Activated B cell treated with CpG ODN at 0.5 μM for 24 hours (primary cell): ENCODE results near the gene FAXC. TPM values are rescaled to one million over a fixed set of nuclear protein-coding genes. Genes with fewer than 3 reads are reported as not detected.

Source experiments
- ATAC-seq: fragments of 200-7000 bp; cut with Tn5 transposase; one replicate; pipeline ENCODE4 v1.10.0; 2021; ENCODE audit warnings: low read depth, mild to moderate bottlenecking, moderate library complexity
- CTCF ChIA-PET: fragments of 350-600 bp; sonication (Branson Sonifier 250); formaldehyde crosslinking; loops from one replicate; lab custom pipeline; 2021; ENCODE audit warnings: antibody characterized with exemption; lab: Charles Lee
- POLR2A ChIA-PET: fragments of 350-600 bp; sonication (Branson Sonifier 250); formaldehyde crosslinking; loops from one replicate; lab custom pipeline; 2021; ENCODE audit warnings: antibody characterized with exemption; lab: Charles Lee
- DNase-seq: peaks from one replicate; pipeline ENCODE4 v3.0.0; 2022
- H3K27ac Mint-ChIP-seq: one replicate; pipeline ENCODE4 v1.8.0; 2020; ENCODE audit warnings: mixed read lengths
- H3K27me3 Mint-ChIP-seq: one replicate; pipeline ENCODE4 v1.8.0; 2021; ENCODE audit warnings: mixed read lengths
- H3K36me3 Mint-ChIP-seq: one replicate; pipeline ENCODE4 v1.8.0; 2021; ENCODE audit warnings: low read depth, mixed read lengths
- H3K4me1 Mint-ChIP-seq: one replicate; pipeline ENCODE4 v1.8.0; 2021; ENCODE audit warnings: mixed read lengths
- H3K4me3 Mint-ChIP-seq: one replicate; pipeline ENCODE4 v1.8.0; 2020; ENCODE audit warnings: mild to moderate bottlenecking, mixed read lengths
- H3K9me3 Mint-ChIP-seq: one replicate; pipeline ENCODE4 v1.8.0; 2020; ENCODE audit warnings: mixed read lengths
- CTCF ChIP-seq: fragments of 200-600 bp; IDR thresholded peaks from one replicate; pipeline ENCODE4 v1.8.0; 2022; ENCODE audit warnings: antibody characterized with exemption, mild to moderate bottlenecking
- intact Hi-C: fragments of 100-400 bp; cut with micrococcal nuclease; formaldehyde crosslinking; loops from one replicate; pipeline ENCODE4 v1.15.1; 2024
- total RNA-seq: library from RNA; stranded (reverse); gene quantifications from 2 replicates; pipeline ENCODE4 v1.2.3, GENCODE V29; 2022

The FAXC gene
- total RNA-seq, 1 donor from 2014 or later: not detected

- no peaks in the 10 kb centered on the region for H3K36me3 Mint-ChIP-seq
- ChIA-PET POLR2A (no interaction called here), CTCF (no interaction called here)
- DNase-seq (no peak), ATAC-seq (no peak)
- H3K27ac Mint-ChIP-seq: no peak overlapping the region
- TF ChIP-seq CTCF: no peak
- H3K4me1 Mint-ChIP-seq: no peaks in the 10 kb centered on the region
- no peaks in the 10 kb centered on the region for H3K9me3 Mint-ChIP-seq
- no peak overlapping the region for H3K4me3 Mint-ChIP-seq
- intact Hi-C loops: no loop called here
- H3K27me3 Mint-ChIP-seq: peaks cover 2% of the 10 kb centered on the region
Measured at GRCh38 chr6:99287523-99287922, 62.0 kb downstream of the FAXC start.

- Mint-ChIP-seq H3K9me3 (no peaks in the 10 kb centered on the region), H3K36me3 (no peaks in the 10 kb centered on the region), H3K4me1 (no peaks in the 10 kb centered on the region), H3K27me3 (peaks cover 5% of the 10 kb centered on the region), H3K27ac (no peak overlapping the region), H3K4me3 (no peak overlapping the region)
- intact Hi-C loops: no loop called here
- ATAC-seq (no peak), DNase-seq (no peak)
- ChIA-PET POLR2A (no interaction called here), CTCF (no interaction called here)
- TF ChIP-seq CTCF: no peak
Measured at GRCh38 chr6:99285881-99286280, 63.6 kb downstream of the FAXC start.

- H3K9me3 Mint-ChIP-seq: no peaks in the 10 kb centered on the region
- no peak overlapping the region for H3K4me3 Mint-ChIP-seq
- CTCF ChIA-PET: no interaction called here
- H3K36me3 Mint-ChIP-seq: no peaks in the 10 kb centered on the region
- peaks cover 6% of the 10 kb centered on the region for H3K27me3 Mint-ChIP-seq
- intact Hi-C loops: no loop called here
- no peak overlapping the region for H3K27ac Mint-ChIP-seq
- POLR2A ChIA-PET: no interaction called here
- H3K4me1 Mint-ChIP-seq: no peaks in the 10 kb centered on the region
- TF ChIP-seq CTCF: no peak
- DNase-seq (no peak), ATAC-seq (no peak)
Measured at GRCh38 chr6:99282479-99283062, 66.9 kb downstream of the FAXC start.

GRCh38 chr6:99276747-99277146 lies 72.7 kb downstream of the FAXC start:
- H3K27ac Mint-ChIP-seq: no peak overlapping the region
- H3K4me1 Mint-ChIP-seq: no peaks in the 10 kb centered on the region
- H3K4me3 Mint-ChIP-seq: no peak overlapping the region
- no peaks in the 10 kb centered on the region for H3K36me3 Mint-ChIP-seq
- no peak for TF ChIP-seq CTCF
- ATAC-seq: no peak
- ChIA-PET CTCF (no interaction called here), POLR2A (no interaction called here)
- intact Hi-C loops: no loop called here
- H3K9me3 Mint-ChIP-seq: no peaks in the 10 kb centered on the region
- DNase-seq: no peak
- H3K27me3 Mint-ChIP-seq: peaks cover 8% of the 10 kb centered on the region

GRCh38 chr6:99270826-99271225 lies 78.6 kb downstream of the FAXC start:
- ATAC-seq (no peak), DNase-seq (no peak)
- no peaks in the 10 kb centered on the region for H3K4me1 Mint-ChIP-seq
- POLR2A ChIA-PET: no interaction called here
- H3K27ac Mint-ChIP-seq: no peak overlapping the region
- no peaks in the 10 kb centered on the region for H3K9me3 Mint-ChIP-seq
- CTCF ChIA-PET: no interaction called here
- H3K27me3 Mint-ChIP-seq: peaks cover 5% of the 10 kb centered on the region
- no peak for TF ChIP-seq CTCF
- intact Hi-C loops: no loop called here
- no peak overlapping the region for H3K4me3 Mint-ChIP-seq
- no peaks in the 10 kb centered on the region for H3K36me3 Mint-ChIP-seq
